Epithelial cell of esophagus (primary cell): Measurements from ENCODE around the gene JAK2.
A peak's percentile ranks its signal among the peaks of the same experiment; 100 is the strongest.
"Not testable (repeated sequence)": the region's sequence is repeated elsewhere in the genome, so short reads cannot be mapped to it uniquely, and the experiment has no call there.

Source experiments
- DNase-seq: peaks from one replicate; pipeline ENCODE4 v3.0.0; 2010; ENCODE audit warnings: low read depth
- H3K4me3 ChIP-seq: 2 replicates; pipeline ENCODE4 v1.5.1; 2011; ENCODE audit warnings: mild to moderate bottlenecking, low read length, control low read depth
- TF ChIP-seq, protein P1 (sequence below): IDR thresholded peaks from 2 replicates; pipeline ENCODE4 v1.5.1; 2011; ENCODE audit warnings: low read depth, mild to moderate bottlenecking, low read length, control low read depth, inconsistent platforms; ENCODE audit not compliant: insufficient read depth; ENCODE audit errors: missing control alignments

The JAK2 gene

DNA sequence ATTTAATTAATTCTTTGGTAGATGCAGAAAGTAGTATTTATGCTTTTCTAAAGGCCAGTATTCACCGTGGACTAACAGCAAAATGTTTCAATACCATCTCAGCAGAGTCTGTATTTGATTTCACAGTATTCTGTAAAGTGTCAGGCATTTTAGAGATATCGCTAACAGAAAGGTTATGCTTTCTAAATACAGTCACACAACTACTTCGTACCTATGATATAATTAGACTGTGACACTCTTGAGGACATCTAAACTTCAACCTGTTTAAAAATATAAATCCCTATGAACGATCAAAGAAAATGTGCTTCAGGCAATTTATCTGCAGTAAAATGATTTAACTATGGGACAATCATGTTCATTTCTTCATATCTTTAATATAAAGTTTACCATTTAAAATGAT, 41.7 kb upstream of the JAK2 start:
- TF ChIP-seq, protein P1, sequence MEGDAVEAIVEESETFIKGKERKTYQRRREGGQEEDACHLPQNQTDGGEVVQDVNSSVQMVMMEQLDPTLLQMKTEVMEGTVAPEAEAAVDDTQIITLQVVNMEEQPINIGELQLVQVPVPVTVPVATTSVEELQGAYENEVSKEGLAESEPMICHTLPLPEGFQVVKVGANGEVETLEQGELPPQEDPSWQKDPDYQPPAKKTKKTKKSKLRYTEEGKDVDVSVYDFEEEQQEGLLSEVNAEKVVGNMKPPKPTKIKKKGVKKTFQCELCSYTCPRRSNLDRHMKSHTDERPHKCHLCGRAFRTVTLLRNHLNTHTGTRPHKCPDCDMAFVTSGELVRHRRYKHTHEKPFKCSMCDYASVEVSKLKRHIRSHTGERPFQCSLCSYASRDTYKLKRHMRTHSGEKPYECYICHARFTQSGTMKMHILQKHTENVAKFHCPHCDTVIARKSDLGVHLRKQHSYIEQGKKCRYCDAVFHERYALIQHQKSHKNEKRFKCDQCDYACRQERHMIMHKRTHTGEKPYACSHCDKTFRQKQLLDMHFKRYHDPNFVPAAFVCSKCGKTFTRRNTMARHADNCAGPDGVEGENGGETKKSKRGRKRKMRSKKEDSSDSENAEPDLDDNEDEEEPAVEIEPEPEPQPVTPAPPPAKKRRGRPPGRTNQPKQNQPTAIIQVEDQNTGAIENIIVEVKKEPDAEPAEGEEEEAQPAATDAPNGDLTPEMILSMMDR: no peak
- no peak for DNase-seq
- no peak overlapping the region for H3K4me3 ChIP-seq

DNA sequence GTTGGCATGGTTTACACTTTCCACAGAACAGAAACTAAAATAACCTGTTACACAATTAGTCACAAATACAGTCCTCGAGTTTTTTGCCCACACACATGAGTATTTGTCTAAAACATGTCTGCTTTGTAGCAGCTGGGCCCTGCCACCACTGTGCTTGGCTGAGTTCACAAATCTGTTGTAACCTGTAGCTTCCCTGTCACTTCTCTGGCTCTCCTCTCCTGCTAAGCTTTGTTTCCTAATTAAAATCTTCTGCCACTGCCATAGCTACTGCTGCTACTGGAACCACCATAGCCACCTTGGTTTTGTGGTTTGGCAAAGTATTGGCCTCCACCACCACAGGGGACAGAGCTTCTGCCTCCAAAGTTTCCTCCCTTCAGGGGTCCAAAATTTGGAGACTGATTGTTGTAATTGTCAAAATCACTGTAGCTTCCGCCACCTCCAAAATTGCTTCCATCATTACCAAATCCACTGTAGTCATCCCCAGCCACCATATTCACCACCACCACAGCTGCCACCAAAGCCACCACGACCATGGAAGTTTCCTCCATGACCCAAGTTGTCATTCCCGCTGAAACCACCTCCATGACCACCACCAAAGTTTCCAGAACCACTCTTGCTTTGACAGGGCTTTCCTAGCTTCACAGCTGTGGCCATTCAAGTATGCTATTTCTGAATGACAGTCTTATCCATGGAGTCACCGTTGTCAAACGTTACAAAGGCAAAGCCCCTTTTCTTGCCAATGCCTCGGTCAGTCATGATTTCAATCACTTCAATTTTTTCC, 40.5 kb upstream of the JAK2 start:
- H3K4me3 ChIP-seq: not testable (repeated sequence)
- DNase-seq: peak; percentile 73

DNA sequence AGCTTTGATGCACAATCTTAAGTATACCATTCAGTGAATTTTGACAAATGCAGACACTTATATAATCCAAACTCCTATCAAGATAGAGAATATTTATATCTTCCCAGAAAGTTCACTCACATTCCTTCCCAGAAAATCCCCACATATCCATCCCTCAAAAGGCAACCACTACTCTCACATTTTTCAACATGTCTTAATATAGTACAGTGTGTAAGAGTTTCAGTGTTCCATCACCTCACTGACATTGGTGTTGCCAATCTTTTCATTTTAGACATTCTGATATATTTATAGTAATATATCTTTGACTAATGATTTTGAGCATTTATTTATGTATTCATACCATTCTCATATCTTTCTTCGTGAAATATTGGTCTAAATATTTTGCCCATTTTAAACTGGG, 38.1 kb upstream of the JAK2 start:
- DNase-seq: no peak
- TF ChIP-seq, protein P1: no peak

DNA sequence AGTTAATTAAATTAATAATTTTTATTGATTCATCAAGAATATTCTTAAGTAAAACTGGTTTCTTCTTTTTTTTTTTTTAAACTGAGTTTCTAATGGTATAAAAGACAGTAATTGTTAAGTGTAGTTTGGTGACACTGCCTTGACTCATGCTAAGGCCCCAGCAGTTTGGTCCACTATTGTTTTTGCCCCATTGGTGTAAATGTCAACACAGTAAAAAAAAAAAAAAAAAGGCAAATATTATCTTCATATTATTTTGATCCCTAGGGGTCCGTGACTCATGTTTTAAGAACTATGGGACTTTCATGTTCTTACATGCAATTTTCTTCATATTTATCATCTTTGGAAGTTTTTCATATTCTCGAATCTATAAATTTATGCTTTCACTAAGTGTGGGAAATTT, 29.2 kb upstream of the JAK2 start:
- TF ChIP-seq, protein P1: no peak
- H3K4me3 ChIP-seq: no peak overlapping the region
- DNase-seq: peak; percentile 66

More for the DNA sequence above, 38.1 kb upstream of the JAK2 start:
- H3K4me3 ChIP-seq: no peak overlapping the region

DNA sequence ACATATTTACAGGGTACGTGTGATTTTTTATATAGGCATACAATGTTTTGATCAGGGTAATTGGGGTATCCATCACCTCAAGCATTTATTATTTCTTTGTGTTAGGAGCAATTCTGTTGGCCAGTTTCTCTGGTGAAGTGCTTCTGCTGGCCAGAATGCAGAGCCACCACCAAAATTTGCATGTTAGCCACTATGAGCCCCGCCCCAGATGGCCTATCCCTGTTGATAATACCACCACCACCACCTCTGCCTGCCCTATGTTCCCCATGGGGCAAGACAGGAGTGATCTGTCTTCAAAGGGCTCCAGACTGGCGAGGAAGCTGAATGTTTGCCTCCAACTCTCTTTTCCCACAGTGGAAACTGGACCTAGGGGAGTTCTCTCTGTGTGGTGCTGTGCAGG, 26.0 kb upstream of the JAK2 start:
- no peak for DNase-seq
- TF ChIP-seq, protein P1: no peak

DNA sequence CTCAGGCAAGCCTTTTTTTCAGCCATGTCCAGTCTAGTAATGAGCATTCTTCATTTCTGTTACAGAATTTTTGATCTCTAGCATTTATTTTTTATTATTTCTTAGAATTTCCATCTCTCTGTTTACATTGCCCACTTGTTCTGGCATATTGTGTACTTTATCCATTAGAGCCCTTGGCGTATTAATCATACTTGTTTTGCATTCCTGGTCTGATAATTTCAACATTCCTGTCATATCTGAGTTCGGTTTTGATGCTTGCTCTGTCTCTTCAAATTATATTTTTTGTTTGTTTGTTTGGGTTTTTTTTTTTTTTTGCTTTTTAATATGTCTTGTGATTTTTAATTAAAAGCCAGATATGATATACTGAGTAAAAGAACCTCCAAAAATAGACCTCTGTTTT, 23.0 kb upstream of the JAK2 start:
- no peak overlapping the region for H3K4me3 ChIP-seq
- DNase-seq: peak; percentile 16
- TF ChIP-seq, protein P1: no peak

More for the DNA sequence above, 26.0 kb upstream of the JAK2 start:
- no peak overlapping the region for H3K4me3 ChIP-seq

DNA sequence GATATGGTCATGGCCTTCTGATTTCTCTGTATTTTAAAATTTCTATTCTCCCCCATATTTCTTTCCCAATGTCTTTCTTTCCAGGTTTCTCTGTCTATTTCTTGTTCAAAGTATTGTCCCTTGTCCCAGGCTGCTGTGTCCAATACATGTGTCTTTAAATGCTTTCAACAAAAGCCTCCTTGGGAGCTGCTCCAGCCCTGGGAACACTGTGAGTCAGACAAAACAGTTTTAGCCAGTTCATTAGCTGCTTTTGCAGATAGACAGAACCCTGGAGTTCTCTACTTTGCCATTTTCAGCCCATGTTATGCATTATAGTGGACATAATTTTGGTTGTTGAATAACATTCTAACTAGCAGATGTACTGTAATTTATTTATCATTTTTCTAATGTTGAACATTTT, 20.5 kb upstream of the JAK2 start:
- DNase-seq: no peak
- TF ChIP-seq, protein P1: no peak
- no peak overlapping the region for H3K4me3 ChIP-seq
